Right lobe of liver (tissue), 4 donors: ENCODE results near the gene SLC43A3.

ENCODE experiments used
- POLR2A ChIP-seq: fragments of 450-650 bp; IDR thresholded peaks from one replicate; pipeline ENCODE4 v1.6.1; 2017; ENCODE audit warnings: antibody characterized with exemption, mild to moderate bottlenecking
- TF ChIP-seq, protein P1 (sequence below), 4 donors: fragments of 200-600 bp in 3 of 4; fragments of 450-650 bp in 1 of 4; IDR thresholded peaks; one replicate each; pipeline versions ENCODE4 v1.5.1 to v1.8.0; 2016 to 2022; ENCODE audit warnings: antibody characterized with exemption in 4 of 4, mild to moderate bottlenecking in 2 of 4
- donor health status: DM: no; HTN: no; CAD: no.
- donor health status: DM: no; HTN: no; CAD: no.
- donor health status: DM: no; HTN: yes; CAD: no.

DNA sequence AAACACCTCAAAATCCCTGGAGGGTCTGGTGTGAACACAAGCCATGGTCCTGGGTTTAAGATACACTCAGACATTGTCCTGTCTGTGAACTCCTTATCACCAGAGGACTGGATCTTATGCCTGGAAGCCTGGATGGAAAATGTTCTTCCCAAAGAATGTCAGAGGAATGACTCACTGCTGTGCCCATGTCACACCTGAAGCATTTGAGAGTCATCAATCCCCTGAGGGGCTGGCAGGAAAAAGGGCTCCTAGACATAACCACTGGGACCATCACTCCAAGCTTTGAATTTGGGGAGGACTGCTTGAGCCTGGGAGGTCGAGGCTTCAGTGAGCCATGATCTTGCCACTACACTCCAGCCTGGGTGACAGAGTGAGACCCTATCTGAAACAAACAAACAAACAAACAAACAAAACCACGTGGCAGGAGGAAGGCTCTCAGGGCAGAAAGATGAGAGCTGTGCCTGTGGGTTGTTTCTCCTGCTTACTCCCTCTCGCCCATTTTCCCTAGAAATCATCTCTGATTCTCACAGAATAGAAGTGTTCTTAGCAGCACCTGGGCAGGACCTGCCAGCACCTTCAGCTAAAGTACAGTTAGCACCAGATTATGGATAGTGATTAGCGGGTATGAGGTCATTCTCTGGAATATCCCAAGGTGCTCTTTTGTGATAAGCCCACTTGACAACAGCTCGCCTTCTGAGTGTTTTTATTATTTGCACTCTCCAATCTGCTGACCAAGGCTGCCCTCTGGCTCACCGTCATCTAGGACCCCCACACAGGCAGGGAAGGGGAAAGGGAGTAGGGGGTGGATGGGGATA is 24.5 kb downstream of the SLC43A3 start:
- TF ChIP-seq, protein P1, sequence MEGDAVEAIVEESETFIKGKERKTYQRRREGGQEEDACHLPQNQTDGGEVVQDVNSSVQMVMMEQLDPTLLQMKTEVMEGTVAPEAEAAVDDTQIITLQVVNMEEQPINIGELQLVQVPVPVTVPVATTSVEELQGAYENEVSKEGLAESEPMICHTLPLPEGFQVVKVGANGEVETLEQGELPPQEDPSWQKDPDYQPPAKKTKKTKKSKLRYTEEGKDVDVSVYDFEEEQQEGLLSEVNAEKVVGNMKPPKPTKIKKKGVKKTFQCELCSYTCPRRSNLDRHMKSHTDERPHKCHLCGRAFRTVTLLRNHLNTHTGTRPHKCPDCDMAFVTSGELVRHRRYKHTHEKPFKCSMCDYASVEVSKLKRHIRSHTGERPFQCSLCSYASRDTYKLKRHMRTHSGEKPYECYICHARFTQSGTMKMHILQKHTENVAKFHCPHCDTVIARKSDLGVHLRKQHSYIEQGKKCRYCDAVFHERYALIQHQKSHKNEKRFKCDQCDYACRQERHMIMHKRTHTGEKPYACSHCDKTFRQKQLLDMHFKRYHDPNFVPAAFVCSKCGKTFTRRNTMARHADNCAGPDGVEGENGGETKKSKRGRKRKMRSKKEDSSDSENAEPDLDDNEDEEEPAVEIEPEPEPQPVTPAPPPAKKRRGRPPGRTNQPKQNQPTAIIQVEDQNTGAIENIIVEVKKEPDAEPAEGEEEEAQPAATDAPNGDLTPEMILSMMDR (IDR thresholded peaks at IDR 0.05): no peak
- TF ChIP-seq POLR2A: no peak
